Measurements from ENCODE around the gene UBE2S. TPM values are rescaled to one million over a fixed set of nuclear protein-coding genes. Genes with fewer than 3 reads are reported as not detected.
"Not testable (repeated sequence)": the region's sequence is repeated elsewhere in the genome, so short reads cannot be mapped to it uniquely, and the experiment has no call there.

The UBE2S gene
- total RNA-seq (2014; rRNA removed; shearing (Covaris generic)): 369 and 380 TPM in 2 replicates

DNA sequence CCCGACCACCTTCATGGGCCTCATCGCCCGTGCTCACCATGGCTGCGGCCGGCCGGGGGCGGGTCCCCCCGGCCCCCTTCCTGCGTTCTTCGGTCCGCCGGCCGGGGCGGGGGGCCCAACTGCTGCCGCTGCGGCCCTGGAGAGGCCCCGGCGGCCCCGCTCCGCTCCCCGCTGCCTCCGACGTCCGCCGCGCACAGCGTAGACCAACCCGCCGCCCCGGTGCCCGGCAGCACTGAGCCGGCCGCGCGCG is at the start of gene UBE2S:
TSS of gene UBE2S (minus strand) at position 239 of the 250 bp plus-strand sequence. CDS start at position 40, 199 bp downstream.
- not testable (repeated sequence) for DNase-seq; H3K27me3 ChIP-seq (ENCODE audit: control insufficient read depth, insufficient read depth, low read length)
- peak within 1 kb of the TSS; percentile 96 for H3K4me3 ChIP-seq (ENCODE audit: insufficient read depth, low read depth, low read length)
- H3K36me3 ChIP-seq (replicated peaks; ENCODE audit: control insufficient read depth, insufficient read depth, low read length): peaks cover 34% of the 10 kb centered on the region

DNA sequence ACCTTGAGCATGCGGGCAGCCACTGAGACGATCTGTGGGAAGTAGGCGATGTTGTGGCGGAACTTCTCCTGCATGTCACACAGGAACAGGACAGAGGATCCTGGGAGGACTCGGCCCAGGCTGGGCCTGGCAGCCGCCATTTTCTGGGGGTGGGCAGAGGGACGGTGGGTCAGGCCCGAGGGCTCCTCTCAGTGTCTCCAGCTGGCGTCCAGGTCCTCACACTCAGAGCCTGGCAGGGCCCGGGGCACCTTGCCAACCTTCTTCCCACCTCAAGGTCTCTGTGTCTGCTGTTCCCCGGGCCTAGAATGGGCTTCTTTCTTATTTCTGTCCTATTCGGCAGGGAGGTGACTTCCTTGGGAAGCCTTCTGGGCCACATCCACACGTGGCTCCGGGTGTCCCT is 48.8 kb upstream of the UBE2S start:
- H3K27me3 ChIP-seq (ENCODE audit: control insufficient read depth, insufficient read depth, low read length): peaks cover 14% of the 10 kb centered on the region
- no peak overlapping the region for H3K4me3 ChIP-seq (ENCODE audit: insufficient read depth, low read depth, low read length)
- H3K36me3 ChIP-seq (replicated peaks; ENCODE audit: control insufficient read depth, insufficient read depth, low read length): no peaks in the 10 kb centered on the region; the same call in 1 of the 2 replicates
- no peak for DNase-seq

DNA sequence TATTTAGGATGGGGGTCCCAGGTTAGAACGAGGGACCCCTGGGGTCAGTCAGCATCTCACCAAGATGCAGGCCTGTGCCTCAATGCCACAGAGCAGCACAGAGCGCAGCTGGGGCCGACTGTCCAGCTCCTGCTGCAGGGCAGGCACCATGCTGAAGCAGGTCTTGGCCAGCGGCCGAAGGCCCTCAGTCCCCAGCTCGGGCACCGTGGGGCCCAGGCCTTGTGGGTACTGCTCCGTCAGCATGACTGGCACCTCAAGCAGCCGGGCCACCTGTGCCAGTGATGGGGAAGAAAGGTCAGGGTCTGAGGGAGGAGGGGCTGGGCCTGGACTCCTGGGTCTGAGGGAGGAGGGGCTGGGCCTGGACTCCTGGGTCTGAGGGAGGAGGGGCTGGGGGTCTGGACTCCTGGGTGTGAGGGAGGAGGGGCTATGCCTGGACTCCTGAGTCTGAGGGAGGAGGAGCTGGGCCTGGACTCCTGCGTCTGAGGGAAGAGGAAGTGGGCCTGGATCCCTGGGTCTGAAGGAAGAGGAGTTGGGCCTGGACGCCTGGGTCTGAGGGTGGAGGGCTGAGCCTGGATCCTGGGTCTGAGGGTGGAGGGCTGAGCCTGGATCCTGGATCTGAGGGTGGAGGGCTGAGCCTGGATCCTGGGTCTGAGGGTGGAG is 48.1 kb upstream of the UBE2S start:
- Histone ChIP-seq H3K36me3 (replicated peaks; ENCODE audit: control insufficient read depth, insufficient read depth, low read length) (no peaks in the 10 kb centered on the region; the same call in 1 of the 2 replicates), H3K4me3 (ENCODE audit: insufficient read depth, low read depth, low read length) (no peak overlapping the region), H3K27me3 (ENCODE audit: control insufficient read depth, insufficient read depth, low read length) (peaks cover 21% of the 10 kb centered on the region)
- no peak for DNase-seq

DNA sequence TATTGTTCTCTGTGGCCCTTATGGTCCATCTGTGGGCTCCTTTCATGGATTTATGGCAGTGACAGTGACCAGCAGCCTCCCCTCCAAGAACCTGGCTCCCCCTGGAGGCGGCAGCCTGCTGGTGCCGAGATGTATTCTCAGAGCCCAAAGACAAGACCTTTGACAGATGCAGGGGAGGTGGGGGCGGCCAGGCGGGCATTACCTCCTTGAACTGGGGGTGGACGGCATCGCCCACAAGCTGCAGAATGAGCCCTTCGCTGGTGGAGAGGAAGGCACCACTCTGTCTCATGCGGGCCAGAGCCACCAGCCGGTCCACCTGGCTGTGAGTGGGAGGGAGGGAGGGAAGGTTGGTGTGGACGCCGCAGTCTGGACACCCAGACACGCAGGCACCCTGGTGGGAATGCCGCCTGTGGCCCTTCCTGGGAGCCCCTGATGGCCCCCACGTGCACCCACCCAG is 47.2 kb upstream of the UBE2S start:
- peaks cover 28% of the 10 kb centered on the region for H3K27me3 ChIP-seq (ENCODE audit: control insufficient read depth, insufficient read depth, low read length)

DNA sequence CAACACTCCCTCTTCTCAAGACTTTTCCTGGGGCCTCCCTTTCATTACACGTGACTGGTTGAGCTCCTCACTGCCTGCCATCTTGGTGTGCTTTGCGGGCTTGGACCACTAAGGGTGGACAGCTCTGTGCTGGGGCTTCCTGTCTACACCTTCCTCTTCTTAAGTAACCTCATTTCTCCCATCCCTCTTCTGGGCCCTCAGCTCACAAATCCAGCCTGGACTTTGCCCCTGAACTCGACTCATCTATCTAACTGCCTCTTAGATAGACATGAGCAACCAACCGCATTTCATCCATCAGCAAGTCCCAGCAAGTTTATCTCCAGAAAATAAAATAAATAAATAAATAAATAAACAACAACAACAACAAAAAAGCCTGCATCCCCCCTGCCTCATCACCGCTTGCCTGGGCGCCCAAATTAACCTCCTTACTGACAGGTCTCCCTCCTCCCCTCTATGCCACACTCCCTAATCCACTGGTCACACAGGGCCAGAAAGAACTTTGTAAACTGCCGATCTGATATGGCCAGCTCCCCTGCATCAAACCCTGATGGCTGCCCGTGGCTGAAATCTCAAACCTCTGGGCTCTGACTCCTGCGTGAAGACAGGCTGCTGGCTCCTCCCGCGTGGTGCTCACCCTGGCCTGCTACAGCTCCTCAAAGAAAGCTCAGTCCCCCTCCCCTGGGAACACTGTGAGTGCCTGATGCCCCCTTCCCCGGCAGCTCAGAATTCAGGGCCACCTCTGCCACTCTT is 46.1 kb upstream of the UBE2S start:
- no peak for DNase-seq
- Histone ChIP-seq H3K4me3 (ENCODE audit: insufficient read depth, low read depth, low read length) (no peak overlapping the region), H3K27me3 (ENCODE audit: control insufficient read depth, insufficient read depth, low read length) (peaks cover 39% of the 10 kb centered on the region), H3K36me3 (replicated peaks; ENCODE audit: control insufficient read depth, insufficient read depth, low read length) (no peaks in the 10 kb centered on the region; the same call in 1 of the 2 replicates)

More for the DNA sequence above, 47.2 kb upstream of the UBE2S start:
- no peak overlapping the region for H3K4me3 ChIP-seq (ENCODE audit: insufficient read depth, low read depth, low read length)
- peak; percentile 88 for DNase-seq
- no peaks in the 10 kb centered on the region; the same call in 1 of the 2 replicates for H3K36me3 ChIP-seq (replicated peaks; ENCODE audit: control insufficient read depth, insufficient read depth, low read length)

DNA sequence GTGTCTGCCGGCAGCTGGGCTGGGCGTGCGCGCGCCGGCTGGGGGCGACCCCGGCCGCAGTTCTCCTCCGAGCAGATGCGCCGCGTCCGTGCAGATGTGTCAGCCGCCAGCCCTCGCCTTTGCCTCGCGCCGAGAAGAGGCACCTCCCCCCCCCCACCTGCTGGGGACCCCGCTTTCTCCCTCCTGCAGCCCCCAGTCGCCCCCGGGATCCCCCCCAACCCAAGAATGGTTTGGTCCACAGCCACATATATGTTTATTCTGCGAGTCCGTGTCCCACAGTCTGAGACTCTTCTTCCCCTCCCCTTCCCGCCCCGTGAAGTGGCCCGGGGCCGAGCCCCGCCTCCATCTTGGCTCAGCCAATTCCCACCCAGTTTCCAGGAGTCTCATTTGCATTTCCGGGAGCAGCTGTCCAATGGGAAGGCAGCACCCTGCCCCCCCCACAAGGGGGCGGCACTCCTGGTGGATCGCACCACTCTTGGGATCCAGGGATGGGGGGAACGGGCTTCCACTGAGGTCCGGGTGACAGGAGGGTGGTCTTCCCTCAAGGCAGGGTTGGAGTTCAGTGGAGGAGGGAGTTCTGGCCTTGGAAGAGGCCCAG is 45.3 kb upstream of the UBE2S start:
- H3K27me3 ChIP-seq (ENCODE audit: control insufficient read depth, insufficient read depth, low read length): peaks cover 42% of the 10 kb centered on the region
- H3K4me3 ChIP-seq (ENCODE audit: insufficient read depth, low read depth, low read length): peak overlapping the region; percentile 31; the same call in 1 of the 2 replicates
- H3K36me3 ChIP-seq (replicated peaks; ENCODE audit: control insufficient read depth, insufficient read depth, low read length): no peaks in the 10 kb centered on the region; the same call in 1 of the 2 replicates
- DNase-seq: peak; percentile 98

DNA sequence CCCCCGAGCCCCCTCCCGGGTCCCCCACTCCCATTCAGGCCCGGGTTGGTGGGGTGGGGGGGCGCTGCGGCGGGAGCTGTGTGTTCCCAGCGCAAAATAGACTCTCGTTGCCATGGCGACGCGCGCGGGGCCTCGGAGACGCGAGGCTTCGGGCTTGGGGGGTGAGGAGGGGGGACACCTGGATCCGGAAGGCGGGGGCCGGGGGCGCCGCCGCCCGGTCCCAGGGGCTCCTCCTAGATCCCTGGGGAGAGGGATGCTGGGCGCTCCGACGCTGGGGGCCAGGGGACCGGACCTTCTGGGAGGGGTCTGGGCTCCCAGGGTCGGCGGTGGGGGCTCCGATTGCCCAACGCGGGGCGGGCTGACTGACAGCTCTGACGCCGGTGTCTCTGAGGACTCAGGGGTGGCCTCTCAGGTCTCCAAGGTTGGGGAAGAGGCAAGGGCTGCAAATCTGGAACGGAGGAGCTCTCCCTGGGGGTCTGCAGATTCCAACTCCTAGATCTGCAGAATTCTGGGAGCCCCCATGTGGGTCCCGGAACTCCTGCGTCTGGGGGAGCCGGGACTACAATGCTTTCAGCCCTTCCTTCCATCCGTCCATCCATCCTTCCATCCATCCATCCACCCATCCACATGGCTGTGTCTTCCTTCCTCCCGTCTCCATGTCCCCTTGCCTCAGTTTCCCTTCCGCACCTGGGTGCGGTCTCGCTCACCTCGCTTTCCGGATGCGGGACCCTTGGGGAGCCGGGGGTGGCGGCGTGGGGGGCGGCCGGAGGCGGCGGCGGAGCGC is 44.6 kb upstream of the UBE2S start:
- Histone ChIP-seq H3K36me3 (replicated peaks; ENCODE audit: control insufficient read depth, insufficient read depth, low read length) (no peaks in the 10 kb centered on the region; the same call in 1 of the 2 replicates), H3K4me3 (ENCODE audit: insufficient read depth, low read depth, low read length) (peak overlapping the region; percentile 31; the same call in 1 of the 2 replicates), H3K27me3 (ENCODE audit: control insufficient read depth, insufficient read depth, low read length) (peaks cover 49% of the 10 kb centered on the region)
- DNase-seq: peak; percentile 80

DNA sequence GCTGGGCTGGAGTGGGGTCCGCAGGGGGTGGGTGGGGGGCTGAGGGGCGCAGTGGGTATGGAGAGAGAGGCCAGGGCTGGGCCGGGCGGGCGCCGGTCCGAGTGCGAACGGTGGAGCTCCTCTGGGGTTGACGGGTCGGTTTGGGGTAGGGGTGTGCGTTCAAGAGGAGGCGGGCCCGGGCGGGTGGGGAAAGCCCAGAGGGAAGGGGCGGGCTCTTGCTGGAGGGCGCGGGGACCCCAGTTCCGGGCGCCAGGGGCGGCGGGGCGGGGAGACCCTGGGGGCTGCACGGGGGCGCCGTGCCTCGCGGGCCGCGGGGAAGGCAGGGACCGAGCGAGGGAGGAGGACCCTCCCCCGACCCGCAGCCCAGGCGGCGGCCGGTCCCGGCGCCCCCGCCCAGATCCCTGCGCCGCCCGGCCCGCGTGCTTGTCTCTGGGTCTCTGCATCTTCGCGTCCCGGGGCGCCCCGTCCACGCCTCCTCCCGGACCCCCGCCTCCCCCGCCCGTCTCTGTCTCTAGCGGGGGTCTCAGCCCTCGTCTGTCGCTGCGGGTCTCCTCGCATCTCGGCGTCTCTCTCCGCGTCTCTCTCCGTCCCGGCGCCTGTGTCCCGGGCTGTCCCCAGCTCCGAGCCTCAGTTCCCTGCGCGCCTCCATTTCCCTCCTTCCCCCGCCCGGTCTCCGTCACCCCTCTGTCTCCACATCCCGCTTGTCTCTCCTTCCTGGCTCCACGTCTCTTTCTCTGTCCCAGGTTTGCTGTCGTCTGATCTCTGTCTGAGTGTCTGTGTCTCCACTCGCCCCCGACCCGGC is 43.8 kb upstream of the UBE2S start:
- Histone ChIP-seq H3K4me3 (ENCODE audit: insufficient read depth, low read depth, low read length) (peak overlapping the region; percentile 28; the same call in 1 of the 2 replicates), H3K27me3 (ENCODE audit: control insufficient read depth, insufficient read depth, low read length) (peaks cover 57% of the 10 kb centered on the region), H3K36me3 (replicated peaks; ENCODE audit: control insufficient read depth, insufficient read depth, low read length) (no peaks in the 10 kb centered on the region; the same call in 1 of the 2 replicates)
- peak; percentile 91 for DNase-seq

DNA sequence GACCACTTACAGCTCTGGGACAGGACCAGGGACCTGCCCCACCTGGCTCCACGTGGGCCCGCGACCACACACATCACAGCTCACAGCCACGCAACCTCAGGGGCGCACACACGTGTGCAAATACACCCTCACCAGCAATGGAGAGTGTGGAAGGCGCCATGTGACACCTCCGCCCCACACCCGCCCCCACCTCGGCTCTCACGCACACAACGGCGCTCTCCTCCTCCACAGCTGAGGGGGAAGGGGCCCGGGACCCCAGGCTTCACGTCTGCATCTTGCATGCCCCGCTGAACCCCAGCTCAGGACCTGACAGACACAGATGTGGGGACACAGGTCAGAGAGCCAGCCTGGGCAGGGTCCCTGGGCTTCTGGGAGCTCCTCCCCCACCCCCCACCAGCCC is 41.9 kb upstream of the UBE2S start:
- Histone ChIP-seq H3K27me3 (ENCODE audit: control insufficient read depth, insufficient read depth, low read length) (peaks cover 74% of the 10 kb centered on the region), H3K36me3 (replicated peaks; ENCODE audit: control insufficient read depth, insufficient read depth, low read length) (no peaks in the 10 kb centered on the region; the same call in 1 of the 2 replicates), H3K4me3 (ENCODE audit: insufficient read depth, low read depth, low read length) (no peak overlapping the region)

DNA sequence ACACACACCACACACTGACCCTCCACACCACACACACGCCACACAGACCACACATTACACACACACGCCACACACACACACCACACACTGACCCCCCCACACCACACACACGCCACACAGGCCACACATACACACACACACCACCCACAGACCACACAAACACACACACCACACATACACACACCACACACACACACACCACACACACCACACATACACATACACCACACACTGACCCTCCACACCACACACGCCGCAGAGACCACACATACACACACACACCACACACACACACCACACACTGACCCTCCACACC is 40.5 kb upstream of the UBE2S start:
- H3K27me3 ChIP-seq (ENCODE audit: control insufficient read depth, insufficient read depth, low read length): peaks cover 84% of the 10 kb centered on the region
- DNase-seq; H3K4me3 ChIP-seq (ENCODE audit: insufficient read depth, low read depth, low read length); H3K36me3 ChIP-seq (replicated peaks; ENCODE audit: control insufficient read depth, insufficient read depth, low read length): not testable (repeated sequence)

More for the DNA sequence above, 41.9 kb upstream of the UBE2S start:
- DNase-seq: peak; percentile 65

DNA sequence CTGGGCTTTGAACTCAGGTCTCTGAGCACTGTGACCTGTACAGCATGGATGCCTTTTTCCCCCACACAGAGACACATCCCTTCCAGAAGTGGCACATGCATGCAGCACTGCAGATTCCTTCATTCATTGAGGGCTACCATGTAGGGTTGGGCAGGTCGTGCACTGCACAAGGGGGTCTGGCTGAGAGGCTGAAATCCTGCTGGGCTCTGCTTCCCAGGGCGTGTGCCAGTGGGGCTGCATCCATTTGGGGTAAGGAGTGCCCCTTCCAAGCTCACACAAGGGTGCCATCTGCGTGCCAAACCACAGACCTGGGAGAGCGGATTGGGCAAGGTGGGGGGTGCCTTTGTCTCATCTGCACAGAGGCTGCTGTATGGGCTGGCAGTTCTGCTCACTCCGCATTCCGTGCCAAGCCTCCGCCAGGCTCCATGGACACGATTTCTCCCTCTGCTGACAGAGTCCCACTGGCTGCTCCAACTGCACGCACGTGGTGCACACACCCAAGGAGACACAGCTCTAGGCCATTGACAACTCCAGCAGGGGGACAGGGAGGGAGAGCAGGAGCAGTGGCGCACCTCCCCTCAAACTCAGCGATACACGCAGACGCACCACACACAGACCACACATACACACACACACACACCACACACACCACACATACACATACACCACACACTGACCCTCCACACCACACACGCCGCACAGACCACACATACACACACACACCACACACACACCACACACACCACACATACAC is 40.0 kb upstream of the UBE2S start:
- DNase-seq: peak; percentile 67

DNA sequence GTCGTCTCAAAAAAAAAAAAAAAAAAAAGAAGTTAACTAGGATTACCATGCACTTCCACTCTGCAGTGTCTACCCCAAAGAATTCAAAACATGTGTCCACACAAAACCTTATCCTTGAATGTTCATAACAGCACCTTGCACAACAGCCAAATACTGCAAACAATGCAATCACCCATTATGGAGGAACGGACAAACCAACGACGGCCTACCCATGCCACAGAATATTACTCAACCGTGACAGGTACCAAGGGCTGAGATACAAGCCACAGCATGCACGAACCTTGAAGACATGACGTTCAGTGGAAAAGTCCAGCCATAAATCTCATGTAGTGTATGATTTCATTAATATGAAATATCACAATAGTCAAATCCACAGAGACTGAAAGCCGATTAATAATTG is 38.5 kb upstream of the UBE2S start:
- peaks cover 89% of the 10 kb centered on the region for H3K27me3 ChIP-seq (ENCODE audit: control insufficient read depth, insufficient read depth, low read length)
- no peak for DNase-seq

More for the DNA sequence above, 40.0 kb upstream of the UBE2S start:
- Histone ChIP-seq H3K4me3 (ENCODE audit: insufficient read depth, low read depth, low read length) (no peak overlapping the region), H3K27me3 (ENCODE audit: control insufficient read depth, insufficient read depth, low read length) (peaks cover 89% of the 10 kb centered on the region), H3K36me3 (replicated peaks; ENCODE audit: control insufficient read depth, insufficient read depth, low read length) (no peaks in the 10 kb centered on the region)

DNA sequence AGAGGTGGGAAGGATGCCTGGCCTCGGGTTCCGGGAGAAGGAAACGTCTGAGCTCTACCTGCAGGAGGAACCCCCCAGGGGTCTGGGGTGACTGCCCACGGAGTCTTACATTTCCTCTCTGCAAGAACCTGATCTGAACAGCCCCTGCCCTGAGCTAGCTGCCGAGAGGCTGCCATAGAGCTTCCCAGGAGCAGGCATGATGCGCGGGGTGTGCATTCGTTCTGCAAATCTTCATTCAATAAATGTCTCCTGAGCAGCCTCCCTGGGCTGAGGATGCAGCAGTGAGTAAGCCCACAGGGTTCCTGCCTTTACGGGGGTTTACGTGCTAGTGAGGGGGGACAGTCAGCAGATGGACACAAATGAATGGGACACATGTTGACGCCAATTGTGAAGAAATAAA is 37.1 kb upstream of the UBE2S start:
- no peaks in the 10 kb centered on the region for H3K36me3 ChIP-seq (replicated peaks; ENCODE audit: control insufficient read depth, insufficient read depth, low read length)
- no peak overlapping the region for H3K4me3 ChIP-seq (ENCODE audit: insufficient read depth, low read depth, low read length)

More for the DNA sequence above, 38.5 kb upstream of the UBE2S start:
- Histone ChIP-seq H3K36me3 (replicated peaks; ENCODE audit: control insufficient read depth, insufficient read depth, low read length) (no peaks in the 10 kb centered on the region), H3K4me3 (ENCODE audit: insufficient read depth, low read depth, low read length) (no peak overlapping the region)

More for the DNA sequence above, 37.1 kb upstream of the UBE2S start:
- peaks cover 90% of the 10 kb centered on the region for H3K27me3 ChIP-seq (ENCODE audit: control insufficient read depth, insufficient read depth, low read length)
- DNase-seq: peak; percentile 40

All from H7 (cell line).